Endothelial cell of umbilical vein (primary cell): Measurements from ENCODE around the gene ST6GAL1. TPM values are rescaled to one million over a fixed set of nuclear protein-coding genes. Genes with fewer than 3 reads are reported as not detected.

Experiments
- BruUV-seq: library from RNA; stranded (reverse); fragments of 400-500 nt; replicated peaks from 2 replicates; lab custom pipeline; 2021; lab: Mats Ljungman, UMichigan
- CTCF ChIA-PET: fragments of 300-600, 350-600 bp; sonication (Branson Sonifier 250); formaldehyde crosslinking; loops from one replicate; lab custom pipeline; 2021; ENCODE audit warnings: antibody characterized with exemption, inconsistent platforms; lab: Charles Lee
- POLR2A ChIA-PET: fragments of 300-600, 350-600 bp; sonication (Branson Sonifier 250); formaldehyde crosslinking; loops from one replicate; lab custom pipeline; 2021; ENCODE audit warnings: antibody characterized with exemption, inconsistent platforms; lab: Charles Lee
- DNase-seq: peaks from one replicate; pipeline ENCODE4 v3.0.0-alpha.2; 2011; ENCODE audit warnings: low read depth, low spot score
- FAIRE-seq: peaks from 2 replicates; lab custom pipeline; 2011; peaks lifted over from hg19 to GRCh38; lab: Jason Lieb, UNC
- H2AFZ ChIP-seq: 2 replicates; pipeline ENCODE4 v1.6.0; 2012; ENCODE audit warnings: low read depth, low read length, control low read depth, inconsistent platforms
- H3K27ac ChIP-seq: 2 replicates; pipeline ENCODE4 v1.5.1; 2011; ENCODE audit warnings: low read depth, mild to moderate bottlenecking, control low read depth, low read length, moderate library complexity; ENCODE audit not compliant: insufficient read depth
- H3K27me3 ChIP-seq, 2 experiments: 2 replicates each; pipeline versions ENCODE4 v1.6.0 to v1.6.1; 2011; ENCODE audit warnings: low read length in 2 of 2, mixed read lengths in 1 of 2; ENCODE audit not compliant: control insufficient read depth in 2 of 2, insufficient read depth in 2 of 2
- H3K36me3 ChIP-seq, 2 experiments: 2 replicates in 1 of 2; 3 replicates in 1 of 2; pipeline ENCODE4 v1.5.1; 2011; ENCODE audit warnings: low read length in 2 of 2, mild to moderate bottlenecking in 1 of 2, moderate library complexity in 1 of 2; ENCODE audit not compliant: control insufficient read depth in 2 of 2, insufficient read depth in 2 of 2; ENCODE audit errors: extremely low read depth in 1 of 2
- H3K4me1 ChIP-seq: 3 replicates; pipeline ENCODE4 v1.5.1; 2011; ENCODE audit warnings: mild to moderate bottlenecking, low read length; ENCODE audit not compliant: control insufficient read depth, insufficient read depth; ENCODE audit errors: extremely low read depth
- H3K4me2 ChIP-seq: 2 replicates; pipeline ENCODE4 v1.6.1; 2011; ENCODE audit warnings: low read length, control low read depth, mixed read lengths; ENCODE audit not compliant: insufficient read depth
- H3K4me3 ChIP-seq, 3 experiments: fragments of 200-600 bp in 1 of 3; sonication (generic), shearing (Covaris generic) in 1 of 3; replicated peaks in 1 of 3; 2 replicates each; pipeline ENCODE4 v1.5.1; 2011 to 2016; ENCODE audit warnings: control low read depth in 3 of 3, low read length in 3 of 3, mild to moderate bottlenecking in 2 of 3, inconsistent platforms in 1 of 3, low read depth in 1 of 3, moderate library complexity in 1 of 3; ENCODE audit not compliant: insufficient read depth in 1 of 3
- H3K79me2 ChIP-seq: 2 replicates; pipeline ENCODE4 v1.6.0; 2012; ENCODE audit warnings: low read length, inconsistent platforms; ENCODE audit not compliant: control insufficient read depth, insufficient read depth
- H3K9ac ChIP-seq: replicated peaks from 2 replicates; pipeline ENCODE3; 2011; ENCODE audit warnings: low read length, control low read depth; ENCODE audit not compliant: insufficient read depth; ENCODE audit errors: extremely low read depth
- H3K9me1 ChIP-seq: replicated peaks from 3 replicates; pipeline ENCODE4 v1.6.0; 2011; ENCODE audit warnings: mild to moderate bottlenecking, low read length; ENCODE audit not compliant: control insufficient read depth, insufficient read depth; ENCODE audit errors: extremely low read depth
- H3K9me3 ChIP-seq: replicated peaks from 2 replicates; pipeline ENCODE4 v1.5.1; 2012; ENCODE audit warnings: low read length, inconsistent platforms; ENCODE audit not compliant: control insufficient read depth, insufficient read depth
- H4K20me1 ChIP-seq: replicated peaks from 2 replicates; pipeline ENCODE3; 2011; ENCODE audit warnings: mild to moderate bottlenecking, low read length; ENCODE audit not compliant: control insufficient read depth, insufficient read depth; ENCODE audit errors: extremely low read depth
- EZH2 ChIP-seq: IDR thresholded peaks from 2 replicates; pipeline ENCODE4 v1.6.1; 2012; ENCODE audit warnings: borderline replicate concordance, low read depth, mild to moderate bottlenecking, moderate library complexity, low read length, inconsistent platforms; ENCODE audit not compliant: severe bottlenecking
- FOS ChIP-seq: IDR thresholded peaks from 2 replicates; pipeline ENCODE4 v1.6.1; 2011; ENCODE audit warnings: mild to moderate bottlenecking, low read length, moderate library complexity, borderline replicate concordance; ENCODE audit not compliant: insufficient read depth
- GATA2 ChIP-seq: IDR thresholded peaks from 2 replicates; pipeline ENCODE4 v1.7.0; 2011; ENCODE audit warnings: low read depth, mild to moderate bottlenecking, moderate library complexity, mixed read lengths, low read length; ENCODE audit not compliant: insufficient read length, insufficient read depth
- JUN ChIP-seq: IDR thresholded peaks from 2 replicates; pipeline ENCODE4 v1.6.1; 2011; ENCODE audit warnings: borderline replicate concordance, low read depth; ENCODE audit not compliant: insufficient read length, insufficient read depth
- POLR2A ChIP-seq: IDR thresholded peaks from 2 replicates; pipeline ENCODE4 v1.6.1; 2012; ENCODE audit warnings: low read depth, mild to moderate bottlenecking, control low read depth, low read length
- POLR2AphosphoS5 ChIP-seq: IDR thresholded peaks from 2 replicates; pipeline ENCODE4 v1.6.1; 2012; ENCODE audit warnings: low read depth, mild to moderate bottlenecking, control low read depth, low read length, moderate library complexity; ENCODE audit not compliant: insufficient read depth
- dilution Hi-C: fragments of 300-500 bp; cut with MboI; formaldehyde crosslinking; loops from one replicate; pipeline ENCODE4 v1.15.0; 2019; ENCODE audit warnings: low sequenced_read_pairs; ENCODE audit not compliant: extremely low pct_ligation_motif_present
- intact Hi-C: fragments of 100-400 bp; cut with micrococcal nuclease; formaldehyde crosslinking; loops from one replicate; pipeline ENCODE4 v1.10.0; 2022
- polyA plus RNA-seq, 4 experiments: library from polyadenylated mRNA; depleted of rRNA in 3 of 4; stranded (reverse) in 3 of 4; unstranded in 1 of 4; fragments of >200 nt; gene quantifications; 2 replicates each; pipeline versions ENCODE4 v1.2.1 to v1.2.3, GENCODE V29; 2011 to 2012; ENCODE audit warnings: missing spikeins in 1 of 4
- total RNA-seq: library from RNA; stranded (reverse); gene quantifications from 2 replicates; pipeline ENCODE4 v1.2.3, GENCODE V29; 2021
- TF ChIP-seq, protein P1 (sequence below): IDR thresholded peaks from 2 replicates; pipeline ENCODE4 v1.6.1; 2011; ENCODE audit not compliant: insufficient read depth, insufficient read length
- TF ChIP-seq, protein P2 (sequence below), 2 donors: IDR thresholded peaks; 1 replicate in 1 of 2; 2 replicates in 1 of 2; pipeline ENCODE4 v1.5.1; 2011; ENCODE audit warnings: low read length in 2 of 2, mild to moderate bottlenecking in 2 of 2, moderate library complexity in 2 of 2, control low read depth in 1 of 2, inconsistent platforms in 1 of 2, low read depth in 1 of 2; ENCODE audit not compliant: insufficient read depth in 1 of 2; ENCODE audit errors: extremely low read depth in 1 of 2

Gene ST6GAL1
- total and polyA plus RNA-seq, 2 donors (not counting 3 experiments of a cell fraction or from before 2014, with no cell fraction given) = 63.9 to 101 TPM

DNA sequence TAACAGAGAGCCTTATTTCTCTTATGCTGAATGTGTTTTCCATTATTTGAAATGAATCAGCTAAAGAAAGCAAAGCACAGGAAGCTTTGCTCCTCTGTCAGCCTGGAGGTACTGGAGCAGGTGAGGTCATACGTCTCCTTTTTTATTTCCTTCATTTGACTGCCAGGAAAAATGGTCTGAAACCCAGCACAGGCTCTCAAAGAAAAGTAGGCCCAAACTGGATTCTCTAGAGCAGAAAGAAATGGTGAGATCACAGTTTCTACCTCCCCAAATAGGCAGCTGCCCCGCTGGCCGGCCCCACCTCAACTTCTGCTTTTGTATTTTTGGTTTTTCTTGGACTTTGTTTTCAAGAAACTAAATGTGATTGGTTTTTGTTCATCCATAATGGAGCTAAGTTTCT is 113.9 kb downstream of the ST6GAL1 start:
- peak overlapping the region; percentile 84 for H3K9ac ChIP-seq
- DNase-seq (peak; percentile 82), FAIRE-seq (peak; percentile 94)
- no peaks in the 10 kb centered on the region for H3K9me1 ChIP-seq
- H3K4me1 ChIP-seq = peaks cover 41% of the 10 kb centered on the region
- H2AFZ ChIP-seq = peak overlapping the region; percentile 11
- no peak overlapping the region for H3K4me3 ChIP-seq
- peak overlapping the region; percentile 87 for H3K27ac ChIP-seq
- H3K4me2 ChIP-seq = peak overlapping the region; percentile 71
- POLR2A ChIA-PET = interaction anchor here (1.0 to 1.2 kb wide), 2 partner anchors 95 to 261 kb away, joined by 3 read pairs; partner anchors contain the start of genes EIF4A2 and RPL39L
- H3K9me3 ChIP-seq = no peaks in the 10 kb centered on the region
- dilution Hi-C loops (no loop called here), intact Hi-C loops (loop anchor here (1.0 kb wide), 2 partner anchors 27 to 114 kb away; partner anchors contain the start of gene ST6GAL1)
- CTCF ChIA-PET = interaction anchor here (1.0 to 2.3 kb wide), 3 partner anchors 112 to 195 kb away, joined by 3 to 7 read pairs (median 4); no protein-coding TSS in a partner anchor
- BruUV-seq = no TSS peak
- H4K20me1 ChIP-seq = no peaks in the 10 kb centered on the region
- H3K36me3 ChIP-seq = peaks cover 6 to 22% of the 10 kb centered on the region in 2 experiments
- no peak for TF ChIP-seq POLR2A
- TF ChIP-seq FOS = peak; percentile 18
- no peak for TF ChIP-seq EZH2
- TF ChIP-seq, protein P1, sequence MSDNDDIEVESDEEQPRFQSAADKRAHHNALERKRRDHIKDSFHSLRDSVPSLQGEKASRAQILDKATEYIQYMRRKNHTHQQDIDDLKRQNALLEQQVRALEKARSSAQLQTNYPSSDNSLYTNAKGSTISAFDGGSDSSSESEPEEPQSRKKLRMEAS = no peak
- no peak for TF ChIP-seq GATA2
- TF ChIP-seq, protein P2, sequence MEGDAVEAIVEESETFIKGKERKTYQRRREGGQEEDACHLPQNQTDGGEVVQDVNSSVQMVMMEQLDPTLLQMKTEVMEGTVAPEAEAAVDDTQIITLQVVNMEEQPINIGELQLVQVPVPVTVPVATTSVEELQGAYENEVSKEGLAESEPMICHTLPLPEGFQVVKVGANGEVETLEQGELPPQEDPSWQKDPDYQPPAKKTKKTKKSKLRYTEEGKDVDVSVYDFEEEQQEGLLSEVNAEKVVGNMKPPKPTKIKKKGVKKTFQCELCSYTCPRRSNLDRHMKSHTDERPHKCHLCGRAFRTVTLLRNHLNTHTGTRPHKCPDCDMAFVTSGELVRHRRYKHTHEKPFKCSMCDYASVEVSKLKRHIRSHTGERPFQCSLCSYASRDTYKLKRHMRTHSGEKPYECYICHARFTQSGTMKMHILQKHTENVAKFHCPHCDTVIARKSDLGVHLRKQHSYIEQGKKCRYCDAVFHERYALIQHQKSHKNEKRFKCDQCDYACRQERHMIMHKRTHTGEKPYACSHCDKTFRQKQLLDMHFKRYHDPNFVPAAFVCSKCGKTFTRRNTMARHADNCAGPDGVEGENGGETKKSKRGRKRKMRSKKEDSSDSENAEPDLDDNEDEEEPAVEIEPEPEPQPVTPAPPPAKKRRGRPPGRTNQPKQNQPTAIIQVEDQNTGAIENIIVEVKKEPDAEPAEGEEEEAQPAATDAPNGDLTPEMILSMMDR (IDR thresholded peaks at IDR 0.05; ENCODE audit: extremely low read depth in 1 of 2, insufficient read depth in 1 of 2, low read depth in 1 of 2, low read length in 2 of 2) = no peak
- no peak for TF ChIP-seq POLR2AphosphoS5
- TF ChIP-seq JUN = peak; percentile 56
- no peaks in the 10 kb centered on the region for H3K27me3 ChIP-seq
- H3K79me2 ChIP-seq = peaks cover 8% of the 10 kb centered on the region
